OCI-LY7 (cell line): Measurements from ENCODE around the gene TMEM243. TPM values are rescaled to one million over a fixed set of nuclear protein-coding genes. Genes with fewer than 3 reads are reported as not detected.

Source experiments
- BruUV-seq: library from RNA; stranded (reverse); fragments of 400-500 nt; replicated peaks from 2 replicates; lab custom pipeline; 2021; lab: Mats Ljungman, UMichigan
- CTCF ChIA-PET: fragments of 300-600 bp; sonication (Branson Sonifier 250); formaldehyde crosslinking; loops from one replicate; lab custom pipeline; 2022; ENCODE audit warnings: antibody characterized with exemption; ENCODE audit not compliant: unreplicated experiment; lab: Charles Lee
- POLR2A ChIA-PET: fragments of 300-600 bp; sonication (Branson Sonifier 250); formaldehyde crosslinking; loops from one replicate; lab custom pipeline; 2022; ENCODE audit warnings: antibody characterized with exemption; lab: Charles Lee
- DNase-seq: peaks from one replicate; pipeline ENCODE4 v3.0.0-alpha.2; 2015; ENCODE audit warnings: low spot score
- H2AFZ ChIP-seq: fragments of 200-600 bp; sonication (generic), shearing (Covaris generic); 2 replicates; pipeline ENCODE4 v1.6.1; 2014; ENCODE audit warnings: mild to moderate bottlenecking, antibody characterized with exemption, low read length, moderate library complexity
- H3K27ac ChIP-seq: fragments of 200-600 bp; sonication (generic); 2 replicates; pipeline ENCODE4 v1.5.1; 2014; ENCODE audit warnings: mixed run types, low read depth, mild to moderate bottlenecking, moderate library complexity, low read length, inconsistent platforms; ENCODE audit not compliant: poor library complexity, severe bottlenecking
- H3K36me3 ChIP-seq: fragments of 200-600 bp; sonication (generic); 2 replicates; pipeline ENCODE4 v1.6.1; 2014; ENCODE audit warnings: mild to moderate bottlenecking, antibody characterized with exemption, low read length, moderate library complexity, mixed read lengths; ENCODE audit not compliant: insufficient read depth
- H3K4me1 ChIP-seq: fragments of 200-600 bp; sonication (generic); 2 replicates; pipeline ENCODE4 v1.5.1; 2014; ENCODE audit warnings: mild to moderate bottlenecking, low read length; ENCODE audit not compliant: insufficient read depth, poor library complexity, severe bottlenecking
- H3K4me2 ChIP-seq: fragments of 200-600 bp; sonication (generic); 2 replicates; pipeline ENCODE4 v1.6.1; 2014; ENCODE audit warnings: mild to moderate bottlenecking, low read length
- H3K4me3 ChIP-seq: fragments of 200-600 bp; sonication (generic); 2 replicates; pipeline ENCODE4 v1.5.1; 2014; ENCODE audit warnings: mild to moderate bottlenecking, low read depth, low read length; ENCODE audit not compliant: poor library complexity, severe bottlenecking
- H3K79me2 ChIP-seq: fragments of 200-600 bp; sonication (generic); 2 replicates; pipeline ENCODE4 v1.6.1; 2016; ENCODE audit warnings: low read depth, mild to moderate bottlenecking, low read length, moderate library complexity, mixed read lengths; ENCODE audit not compliant: insufficient read depth
- H3K9me2 ChIP-seq: fragments of 200-600 bp; sonication (generic); 2 replicates; pipeline ENCODE4 v1.6.1; 2016; ENCODE audit warnings: mild to moderate bottlenecking, low read length, mixed read lengths; ENCODE audit not compliant: insufficient read depth
- H3K9me3 ChIP-seq: fragments of 200-600 bp; sonication (generic); 2 replicates; pipeline ENCODE4 v1.6.1; 2014; ENCODE audit warnings: mild to moderate bottlenecking, mixed run types, low read length, mixed read lengths
- H4K20me1 ChIP-seq: fragments of 200-600 bp; sonication (generic); 2 replicates; pipeline ENCODE4 v1.6.1; 2014; ENCODE audit warnings: mild to moderate bottlenecking, antibody characterized with exemption, low read length, moderate library complexity, mixed read lengths; ENCODE audit not compliant: insufficient read depth
- CTCF ChIP-seq: fragments of 200-600 bp; sonication (generic); conservative IDR thresholded peaks from 2 replicates; pipeline ENCODE4 v1.5.1; 2014; ENCODE audit warnings: mild to moderate bottlenecking, antibody characterized with exemption, low read length, moderate library complexity, mixed read lengths
- EZH2phosphoT487 ChIP-seq: fragments of 200-600 bp; sonication (generic); IDR thresholded peaks from 2 replicates; pipeline ENCODE4 v1.6.1; 2018; ENCODE audit warnings: low read depth, borderline replicate concordance, mild to moderate bottlenecking, mixed run types, antibody characterized with exemption, low read length, moderate library complexity, mixed read lengths
- intact Hi-C: fragments of 100-400 bp; cut with micrococcal nuclease; formaldehyde crosslinking; loops from one replicate; pipeline ENCODE4 v1.10.0; 2022; ENCODE audit not compliant: unreplicated experiment
- total RNA-seq, 2 experiments: library from RNA; depleted of rRNA in 1 of 2; stranded (reverse); fragments of >200 nt in 1 of 2; shearing (Covaris generic) in 1 of 2; gene quantifications; 2 replicates each; pipeline ENCODE4 v1.2.3, GENCODE V29; 2014 to 2022

The TMEM243 gene
- total RNA-seq, 2 experiments from 2014 or later = 88.7 to 126 TPM

GRCh38 chr7:87154166-87154565 is 65.4 kb downstream of the TMEM243 start:
- Histone ChIP-seq H2AFZ (no peak overlapping the region), H3K4me2 (peak overlapping the region; percentile 83), H3K9me2 (no peaks in the 10 kb centered on the region), H3K9me3 (no peaks in the 10 kb centered on the region), H3K79me2 (peaks cover 75% of the 10 kb centered on the region), H3K4me1 (peaks cover 61% of the 10 kb centered on the region), H4K20me1 (peaks cover 56% of the 10 kb centered on the region), H3K36me3 (peaks cover 57% of the 10 kb centered on the region), H3K4me3 (peak overlapping the region; percentile 93), H3K27ac (peak overlapping the region; percentile 81)
- ChIA-PET POLR2A (interaction anchor here (0.7 to 10.6 kb wide), 19 partner anchors 10 to 720 kb away, joined by 3 to 192 read pairs (median 5); partner anchors contain the start of genes CROT and TMEM243), CTCF (interaction anchor here (1.2 to 1.5 kb wide), 2 partner anchors 61 to 65 kb away, joined by 3 to 5 read pairs; partner anchors contain the start of gene TMEM243)
- intact Hi-C loops = loop anchor here (5.0 kb wide), 4 partner anchors 83 to 942 kb away; partner anchors contain the start of gene CROT
- TF ChIP-seq EZH2phosphoT487 (no peak), CTCF (no peak)
- no TSS peak for BruUV-seq
- DNase-seq = peak; percentile 30

- H3K4me3 ChIP-seq = peak overlapping the region; percentile 93
- BruUV-seq = TSS peak; percentile 58
- peaks cover 53% of the 10 kb centered on the region for H3K4me1 ChIP-seq
- peaks cover 64% of the 10 kb centered on the region for H3K79me2 ChIP-seq
- intact Hi-C loops = loop anchor here (1.0 to 5.0 kb wide), 6 partner anchors 66 to 941 kb away; partner anchors contain the start of genes CROT, ELAPOR2 and TMEM243
- H3K27ac ChIP-seq = peak overlapping the region; percentile 81
- no peaks in the 10 kb centered on the region for H3K9me2 ChIP-seq
- ChIA-PET POLR2A (interaction anchor here (0.6 to 10.6 kb wide), 24 partner anchors 9 to 842 kb away, joined by 3 to 192 read pairs (median 4); partner anchors contain the start of genes ADAM22, CROT, ELAPOR2 and TMEM243), CTCF (interaction anchor here (0.5 to 1.2 kb wide), 2 partner anchors 66 to 1067 kb away, joined by 3 to 8 read pairs; partner anchors contain the start of gene TMEM243)
- peaks cover 50% of the 10 kb centered on the region for H3K36me3 ChIP-seq
- peak overlapping the region; percentile 22; the same call in 1 of the 2 replicates for H2AFZ ChIP-seq
- TF ChIP-seq CTCF (no peak), EZH2phosphoT487 (no peak)
- peak overlapping the region; percentile 83 for H3K4me2 ChIP-seq
- peaks cover 47% of the 10 kb centered on the region for H4K20me1 ChIP-seq
- peak; percentile 39 for DNase-seq
- no peaks in the 10 kb centered on the region for H3K9me3 ChIP-seq
Observed at GRCh38 chr7:87152897-87153641, 66.5 kb downstream of the TMEM243 start.
